T-helper 2 cell treated with Interferon-gamma antibody and Interleukin-4, amounts not matched to agents 5 μg/mL and 100 μg/mL, for 36 hours (primary cell): ENCODE measurements around the gene SMPD1.

Experiments used
- DNase-seq: peaks from one replicate; pipeline ENCODE4 v3.0.0; 2021; ENCODE audit warnings: low spot score
- H3K27ac Mint-ChIP-seq: one replicate; pipeline ENCODE4 v1.8.0; 2021; ENCODE audit warnings: mild to moderate bottlenecking, mixed read lengths
- H3K27me3 Mint-ChIP-seq: one replicate; pipeline ENCODE4 v1.8.0; 2021; ENCODE audit warnings: low read depth, mixed read lengths
- H3K36me3 Mint-ChIP-seq: one replicate; pipeline ENCODE4 v1.8.0; 2021; ENCODE audit warnings: low read depth, mixed read lengths
- H3K4me1 Mint-ChIP-seq: one replicate; pipeline ENCODE4 v1.8.0; 2021; ENCODE audit warnings: low read depth, mixed read lengths
- H3K4me3 Mint-ChIP-seq: one replicate; pipeline ENCODE4 v1.8.0; 2022; ENCODE audit warnings: mild to moderate bottlenecking, moderate library complexity, mixed read lengths
- H3K9me3 Mint-ChIP-seq: one replicate; pipeline ENCODE4 v1.8.0; 2021; ENCODE audit warnings: mixed read lengths

Gene SMPD1

DNA sequence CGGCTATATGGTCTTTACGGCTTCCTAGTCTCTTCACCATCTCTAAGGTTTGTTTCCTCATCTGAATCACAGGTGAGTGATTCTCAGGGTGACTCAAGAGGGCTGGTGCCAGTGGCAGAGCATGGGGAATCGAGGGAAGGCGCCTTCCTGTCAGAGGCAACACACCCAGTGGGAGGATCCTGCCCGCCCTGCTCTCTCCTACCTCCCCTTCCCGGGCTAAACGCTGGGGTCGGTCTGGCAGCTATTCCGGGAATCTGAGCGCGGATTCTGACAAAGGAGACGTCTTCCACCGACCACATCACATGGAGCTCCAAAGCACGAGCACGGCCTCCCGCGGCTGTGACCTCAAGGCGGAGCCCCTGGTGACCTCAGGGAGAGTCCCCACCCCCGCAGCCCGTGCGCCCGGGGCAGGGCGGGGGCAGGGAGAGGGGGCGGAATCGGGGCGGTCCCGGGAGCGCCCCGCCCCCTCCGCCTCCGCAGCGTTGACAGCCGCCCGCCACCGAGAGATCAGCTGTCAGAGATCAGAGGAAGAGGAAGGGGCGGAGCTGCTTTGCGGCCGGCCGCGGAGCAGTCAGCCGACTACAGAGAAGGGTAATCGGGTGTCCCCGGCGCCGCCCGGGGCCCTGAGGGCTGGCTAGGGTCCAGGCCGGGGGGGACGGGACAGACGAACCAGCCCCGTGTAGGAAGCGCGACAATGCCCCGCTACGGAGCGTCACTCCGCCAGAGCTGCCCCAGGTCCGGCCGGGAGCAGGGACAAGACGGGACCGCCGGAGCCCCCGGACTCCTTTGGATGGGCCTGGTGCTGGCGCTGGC lies at the start of gene SMPD1:
Gene SMPD1 (plus strand): TSS at position 570 of the 813 bp plus-strand sequence. CDS start 125 bp downstream, at position 695.
- Mint-ChIP-seq H3K4me1 (peaks cover 30% of the 10 kb centered on the region), H3K9me3 (no peaks in the 10 kb centered on the region), H3K4me3 (peak within 1 kb of the TSS; percentile 88), H3K27ac (peak within 1 kb of the TSS; percentile 95), H3K27me3 (peaks cover 2% of the 10 kb centered on the region), H3K36me3 (peaks cover 30% of the 10 kb centered on the region)
- DNase-seq = peak; percentile 91

DNA sequence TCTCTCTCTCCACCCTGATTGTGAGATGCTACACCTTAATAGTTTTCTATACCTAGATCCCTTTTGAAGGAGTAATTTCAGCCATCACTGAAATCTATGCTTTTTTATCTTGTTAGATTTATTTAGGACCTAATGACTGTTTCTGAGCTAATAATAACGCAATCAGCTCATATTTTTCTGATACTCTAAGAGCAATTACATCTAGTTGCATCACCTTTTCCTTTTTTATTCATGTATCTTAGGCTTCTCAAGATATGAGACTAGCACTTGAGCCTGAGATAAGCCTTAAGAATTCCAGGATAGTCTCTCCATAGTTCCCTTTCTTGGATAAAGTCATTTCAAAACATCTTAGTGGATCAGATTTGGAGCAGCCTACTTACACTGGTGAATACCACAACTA lies 44.9 kb upstream of the SMPD1 start:
- Mint-ChIP-seq H3K27ac (no peak overlapping the region), H3K4me1 (no peaks in the 10 kb centered on the region), H3K27me3 (peaks cover 4% of the 10 kb centered on the region)

DNA sequence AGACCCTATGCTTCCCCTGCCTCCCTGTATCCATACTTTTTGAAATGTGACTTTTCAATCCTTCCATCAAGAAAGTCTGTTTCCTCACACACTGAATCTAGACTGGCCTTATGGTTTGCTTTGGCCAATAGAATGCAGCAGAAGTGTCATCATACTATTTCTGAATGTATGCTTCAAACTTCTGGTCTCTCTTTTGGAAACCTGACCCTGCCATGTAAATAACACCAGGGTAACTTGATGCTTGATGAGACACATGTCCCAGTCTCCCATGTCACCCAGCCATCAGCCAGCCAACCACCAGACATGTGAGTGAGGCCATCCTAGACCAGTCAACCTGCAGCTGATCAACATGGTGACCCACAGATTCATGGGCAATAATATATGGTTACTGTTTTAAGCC lies 40.2 kb upstream of the SMPD1 start:
- no peak for DNase-seq
- Mint-ChIP-seq H3K4me1 (peaks cover 10% of the 10 kb centered on the region), H3K36me3 (no peaks in the 10 kb centered on the region), H3K27ac (no peak overlapping the region), H3K4me3 (no peak overlapping the region), H3K27me3 (peaks cover 3% of the 10 kb centered on the region), H3K9me3 (no peaks in the 10 kb centered on the region)

More for the DNA sequence above, 44.9 kb upstream of the SMPD1 start:
- Mint-ChIP-seq H3K9me3 (no peaks in the 10 kb centered on the region), H3K36me3 (no peaks in the 10 kb centered on the region), H3K4me3 (no peak overlapping the region)
- DNase-seq = no peak

DNA sequence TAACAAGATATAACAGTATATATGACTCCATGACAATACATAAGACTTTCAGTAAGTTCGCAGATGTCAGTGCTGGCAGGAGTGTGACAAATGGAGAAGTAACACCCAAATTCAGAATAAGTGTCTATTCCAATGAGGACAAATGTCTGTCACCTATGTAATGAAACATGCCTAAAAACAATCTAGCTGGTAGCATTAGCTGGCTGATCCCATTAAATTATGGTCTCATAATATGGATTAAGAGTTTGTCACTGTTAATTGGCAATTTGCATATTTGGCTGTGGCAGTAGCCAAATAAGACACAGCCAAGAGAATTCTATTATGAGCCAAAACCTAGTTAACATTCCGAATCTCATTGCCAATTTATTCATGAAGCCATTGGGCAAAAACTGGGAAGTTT lies 39.8 kb upstream of the SMPD1 start:
- Mint-ChIP-seq H3K4me1 (peaks cover 10% of the 10 kb centered on the region), H3K27ac (no peak overlapping the region), H3K9me3 (no peaks in the 10 kb centered on the region), H3K4me3 (no peak overlapping the region), H3K27me3 (no peaks in the 10 kb centered on the region), H3K36me3 (no peaks in the 10 kb centered on the region)
- DNase-seq = no peak

DNA sequence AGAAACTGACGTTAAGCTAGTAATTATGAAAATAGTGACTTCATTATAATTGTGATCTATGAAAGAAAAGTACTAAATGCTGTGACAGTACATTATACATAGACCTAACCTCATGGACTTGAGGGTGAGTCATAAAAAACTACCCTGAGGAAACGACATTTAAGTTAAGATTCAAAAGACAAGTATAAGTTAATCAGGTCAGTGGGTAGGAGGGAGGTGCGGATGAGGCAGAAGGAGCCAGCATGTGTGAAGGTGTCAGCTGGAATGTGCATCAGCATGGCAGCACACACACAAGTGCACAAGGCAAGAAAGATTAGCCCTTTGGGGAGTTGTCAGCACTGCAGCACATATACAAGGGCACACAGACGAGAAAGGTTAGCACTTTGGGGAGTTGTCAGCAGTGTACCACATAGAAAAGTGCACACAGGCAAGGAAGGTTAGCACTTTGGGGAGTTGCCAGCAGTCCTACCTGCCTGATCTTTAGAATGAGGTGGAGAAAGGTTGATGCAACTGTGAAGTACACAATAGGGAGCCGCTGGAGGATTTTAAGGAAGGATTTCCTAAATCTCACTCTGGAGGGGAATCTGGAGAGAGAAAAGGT lies 38.4 kb upstream of the SMPD1 start:
- H3K9me3 Mint-ChIP-seq = no peaks in the 10 kb centered on the region
- DNase-seq = peak; percentile 55

DNA sequence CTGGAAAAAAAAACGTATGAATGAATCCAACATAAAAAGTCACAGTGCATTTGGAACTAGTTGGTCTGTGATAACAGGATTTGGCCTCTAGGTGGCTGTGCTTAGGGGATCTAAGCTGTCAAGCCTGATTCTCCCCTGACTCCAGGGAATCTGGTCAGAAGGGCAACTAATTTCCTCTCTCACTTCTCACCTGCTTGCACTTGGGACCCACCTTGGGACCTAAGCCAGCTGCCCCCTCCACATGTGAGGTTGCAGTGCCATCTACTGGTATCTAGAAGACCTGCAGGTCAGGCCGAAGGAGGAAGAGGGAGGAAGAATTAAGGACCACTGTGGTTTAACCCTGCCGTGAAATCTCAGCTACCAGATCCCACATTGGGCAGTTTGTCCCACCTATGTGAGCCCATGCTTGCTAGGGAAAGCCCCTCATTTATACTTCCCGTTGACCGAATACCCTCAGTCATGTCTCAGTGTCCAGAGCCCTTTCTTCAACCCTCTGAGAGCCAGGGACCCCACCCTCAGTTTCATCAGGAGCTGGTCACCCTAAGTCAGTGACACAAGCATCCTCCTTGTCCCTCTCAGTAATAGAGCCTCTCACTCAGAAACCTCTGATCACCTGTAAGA lies 36.8 kb upstream of the SMPD1 start:
- Mint-ChIP-seq H3K36me3 (no peaks in the 10 kb centered on the region), H3K9me3 (no peaks in the 10 kb centered on the region), H3K4me3 (no peak overlapping the region), H3K27ac (peak overlapping the region; percentile 24), H3K27me3 (no peaks in the 10 kb centered on the region), H3K4me1 (peaks cover 13% of the 10 kb centered on the region)
- DNase-seq = peak; percentile 47

More for the DNA sequence above, 38.4 kb upstream of the SMPD1 start:
- H3K27ac Mint-ChIP-seq = no peak overlapping the region
- H3K4me1 Mint-ChIP-seq = peaks cover 10% of the 10 kb centered on the region
- no peak overlapping the region for H3K4me3 Mint-ChIP-seq
- H3K27me3 Mint-ChIP-seq = no peaks in the 10 kb centered on the region
- H3K36me3 Mint-ChIP-seq = no peaks in the 10 kb centered on the region

DNA sequence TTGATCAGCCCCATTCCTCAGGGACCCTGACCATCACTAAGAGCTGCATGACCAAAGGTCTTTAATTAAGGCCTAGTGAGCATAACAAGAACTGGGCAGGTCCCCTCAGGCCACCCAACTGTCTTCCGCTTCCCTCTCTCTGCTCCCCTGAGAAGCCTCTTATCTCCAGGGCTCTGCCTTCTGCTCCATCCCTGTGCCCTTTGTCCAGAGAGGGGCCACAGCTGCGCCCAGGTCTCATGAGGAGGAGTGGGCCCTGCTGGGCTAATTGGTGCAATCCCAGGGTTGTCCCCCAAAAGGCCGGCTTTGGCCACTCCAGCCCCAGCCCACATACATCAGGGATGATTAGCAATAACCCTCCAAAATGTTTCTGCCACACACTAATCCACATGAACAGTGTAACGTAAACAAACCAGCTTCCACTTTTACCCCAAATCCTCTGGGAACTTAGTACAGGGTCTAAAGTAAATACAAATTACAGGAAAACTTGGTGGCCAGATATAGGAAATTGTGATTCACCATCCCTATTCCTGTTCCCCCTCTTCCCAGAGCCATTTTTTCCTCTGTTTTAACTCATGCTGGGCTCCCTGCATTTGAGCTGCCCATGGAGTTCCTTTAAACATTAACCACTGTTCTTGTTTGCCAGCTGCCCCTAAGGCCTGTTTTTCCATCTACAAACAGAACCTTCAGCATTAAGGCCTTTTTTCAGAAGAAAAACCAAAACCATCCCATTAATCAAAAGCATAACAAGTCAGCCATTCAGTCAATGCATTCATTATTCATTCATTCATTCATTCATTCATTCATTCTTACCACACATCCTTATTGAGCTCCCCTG lies 35.4 kb upstream of the SMPD1 start:
- Mint-ChIP-seq H3K36me3 (no peaks in the 10 kb centered on the region), H3K27ac (no peak overlapping the region), H3K4me3 (no peak overlapping the region), H3K9me3 (no peaks in the 10 kb centered on the region), H3K4me1 (peaks cover 13% of the 10 kb centered on the region), H3K27me3 (no peaks in the 10 kb centered on the region)
- no peak for DNase-seq

DNA sequence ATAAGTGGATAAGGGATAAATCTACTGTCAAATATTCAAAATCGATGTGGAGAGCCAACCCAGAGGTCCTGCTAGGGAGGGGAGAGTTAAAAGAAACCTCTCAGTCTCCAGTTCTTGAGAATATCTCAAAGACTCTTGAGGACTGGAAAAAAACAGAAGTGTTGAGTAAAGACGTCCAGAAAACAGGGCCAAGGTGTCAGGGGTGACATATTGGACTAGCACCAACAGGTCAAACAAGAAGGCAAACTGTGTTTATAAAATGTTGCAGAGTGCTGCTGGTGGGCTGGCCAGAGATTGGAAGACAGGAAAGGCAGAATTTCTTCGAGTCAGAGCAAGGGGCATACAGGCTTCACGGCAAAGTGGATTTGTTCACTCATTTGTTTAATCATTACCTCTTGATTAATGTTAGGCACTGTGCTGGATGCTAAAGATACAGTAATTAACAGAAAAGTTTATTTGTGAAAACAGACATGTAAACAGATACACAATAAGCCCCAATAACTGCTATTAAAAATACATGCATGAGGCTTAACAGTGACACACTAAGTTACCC lies 33.7 kb upstream of the SMPD1 start:
- Mint-ChIP-seq H3K27me3 (no peaks in the 10 kb centered on the region), H3K27ac (no peak overlapping the region), H3K9me3 (no peaks in the 10 kb centered on the region), H3K36me3 (no peaks in the 10 kb centered on the region), H3K4me3 (no peak overlapping the region), H3K4me1 (peaks cover 12% of the 10 kb centered on the region)
- DNase-seq = no peak

DNA sequence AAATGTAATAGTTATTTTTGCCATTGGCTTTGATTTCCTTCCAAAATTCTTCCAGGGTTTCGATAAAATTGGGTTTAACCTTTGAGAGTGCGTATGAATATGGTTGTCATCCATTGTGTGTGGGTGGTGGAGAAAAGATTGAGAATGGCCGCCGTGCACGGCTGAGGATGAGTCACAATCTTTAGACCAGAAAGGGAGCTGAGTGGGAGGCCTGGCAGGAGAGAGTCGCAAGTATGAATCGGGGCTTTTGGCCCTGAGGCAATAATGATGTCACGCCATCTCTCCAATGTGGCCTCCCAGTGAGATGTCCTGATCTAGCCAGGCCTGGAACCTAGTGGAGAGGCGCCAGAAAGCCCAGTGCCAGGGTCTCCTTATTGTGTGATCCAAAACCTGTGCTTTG lies 33.1 kb upstream of the SMPD1 start:
- H3K4me3 Mint-ChIP-seq = no peak overlapping the region
- H3K36me3 Mint-ChIP-seq = no peaks in the 10 kb centered on the region
- no peaks in the 10 kb centered on the region for H3K9me3 Mint-ChIP-seq
- DNase-seq = peak; percentile 73
- no peaks in the 10 kb centered on the region for H3K27me3 Mint-ChIP-seq
- no peak overlapping the region for H3K27ac Mint-ChIP-seq
- peaks cover 8% of the 10 kb centered on the region for H3K4me1 Mint-ChIP-seq

DNA sequence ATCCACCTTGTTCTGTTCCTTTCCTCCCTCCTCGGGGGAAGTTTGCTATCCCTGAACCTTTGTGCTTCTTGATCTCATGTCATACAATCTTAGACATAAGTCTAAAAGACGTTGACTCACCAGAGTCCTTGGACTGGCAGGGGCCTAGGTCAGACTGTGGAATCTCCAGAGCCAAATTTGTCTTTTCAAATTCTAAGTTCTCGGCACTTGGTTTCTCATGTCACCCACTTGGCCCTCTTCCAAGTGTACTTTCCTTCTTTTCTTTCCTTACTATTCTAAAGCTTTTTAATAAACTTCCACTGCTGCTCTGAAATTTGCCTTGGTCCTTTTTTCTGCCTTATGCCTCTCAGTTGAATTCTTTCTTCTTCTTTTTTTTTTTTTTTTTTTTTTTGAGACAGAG lies 30.1 kb upstream of the SMPD1 start:
- Mint-ChIP-seq H3K36me3 (no peaks in the 10 kb centered on the region), H3K27me3 (no peaks in the 10 kb centered on the region), H3K27ac (no peak overlapping the region), H3K4me3 (no peak overlapping the region), H3K9me3 (no peaks in the 10 kb centered on the region), H3K4me1 (peaks cover 3% of the 10 kb centered on the region)
- no peak for DNase-seq

DNA sequence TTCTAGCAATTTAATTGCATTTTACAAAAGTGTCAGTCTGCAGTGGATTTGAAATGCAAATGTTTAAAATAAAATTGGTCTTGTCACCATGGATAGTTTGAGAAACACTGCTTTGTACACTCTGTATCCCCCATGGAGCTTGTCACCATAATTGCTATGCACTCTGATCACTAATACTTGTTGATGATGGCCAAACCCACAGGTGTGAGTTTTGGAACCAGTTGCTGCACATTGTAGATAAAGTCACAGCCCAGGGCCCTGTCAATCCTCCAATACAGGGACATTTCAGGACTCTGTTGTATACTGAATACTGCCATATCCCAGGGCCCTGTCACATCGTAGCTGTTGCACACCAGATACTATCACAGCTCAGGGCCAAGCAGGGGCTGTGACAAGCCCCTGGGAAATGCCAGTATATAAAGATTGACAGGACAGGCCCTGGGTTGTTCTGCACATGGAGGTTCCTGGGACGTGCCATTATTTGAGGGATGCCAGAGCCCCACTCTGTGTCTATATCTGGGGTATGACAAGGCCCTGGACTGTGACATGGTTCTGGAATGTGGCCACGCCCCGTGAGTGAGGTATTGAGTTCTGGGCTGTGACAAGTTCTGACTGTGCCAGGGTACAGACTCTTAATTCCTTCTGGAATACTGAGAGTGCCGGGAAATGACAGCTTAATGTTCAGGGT lies 27.9 kb upstream of the SMPD1 start:
- no peak overlapping the region for H3K27ac Mint-ChIP-seq
- no peak overlapping the region for H3K4me3 Mint-ChIP-seq
- H3K27me3 Mint-ChIP-seq = no peaks in the 10 kb centered on the region
- H3K4me1 Mint-ChIP-seq = peaks cover under 1% of the 10 kb centered on the region
- no peaks in the 10 kb centered on the region for H3K36me3 Mint-ChIP-seq
- H3K9me3 Mint-ChIP-seq = no peaks in the 10 kb centered on the region
- no peak for DNase-seq

DNA sequence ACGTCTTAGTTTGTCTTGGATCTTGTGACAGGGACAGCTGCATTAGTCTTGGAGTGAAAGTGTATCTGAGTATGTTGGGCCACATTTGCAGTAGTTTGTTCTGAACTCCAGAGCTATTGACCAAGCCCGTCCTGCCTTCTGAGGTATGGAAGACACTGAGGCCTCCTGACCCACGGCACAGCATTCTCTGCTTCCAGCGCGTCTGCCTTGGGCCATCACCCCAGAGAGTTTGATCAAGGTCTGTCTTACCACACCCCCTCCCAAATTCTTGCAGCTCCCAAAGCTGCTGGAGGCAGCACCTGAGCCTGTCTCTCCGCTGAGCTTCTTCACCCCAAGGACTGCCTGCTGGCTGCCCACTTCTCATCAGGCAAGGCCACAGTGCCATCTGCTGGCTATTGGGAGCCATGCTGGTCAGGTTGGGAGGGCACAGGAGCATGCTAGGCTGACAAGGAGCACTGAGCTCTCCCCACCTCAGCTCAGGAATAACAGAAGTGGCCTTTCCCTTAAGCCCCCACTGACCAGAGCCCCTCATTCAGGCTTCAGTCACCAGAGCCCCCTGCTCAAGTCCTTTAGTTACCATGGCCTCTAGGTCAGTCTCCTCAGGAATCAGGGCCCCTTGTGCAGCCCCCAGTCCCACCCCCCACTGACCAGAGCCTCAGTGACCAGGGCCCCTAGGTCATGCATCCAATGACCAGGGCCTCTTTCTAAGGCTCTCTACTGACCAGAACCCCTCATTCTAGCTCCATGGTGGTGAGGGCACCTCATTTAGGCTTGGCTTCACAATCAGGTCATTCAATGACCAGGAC lies 27.2 kb upstream of the SMPD1 start:
- H3K4me3 Mint-ChIP-seq = no peak overlapping the region
- DNase-seq = peak; percentile 60
- H3K36me3 Mint-ChIP-seq = no peaks in the 10 kb centered on the region
- H3K27me3 Mint-ChIP-seq = no peaks in the 10 kb centered on the region
- no peak overlapping the region for H3K27ac Mint-ChIP-seq
- H3K9me3 Mint-ChIP-seq = no peaks in the 10 kb centered on the region
- no peaks in the 10 kb centered on the region for H3K4me1 Mint-ChIP-seq
